NB4 (cell line): Measurements from ENCODE around the gene ZMYM2.

Experiments
- CTCF ChIP-seq: IDR thresholded peaks from one replicate; pipeline ENCODE4 v1.5.1; 2012; ENCODE audit warnings: low read depth, low read length
- MAX ChIP-seq: IDR thresholded peaks from 2 replicates; pipeline ENCODE4 v1.6.1; 2011; ENCODE audit warnings: low read depth, low read length
- MYC ChIP-seq: IDR thresholded peaks from 2 replicates; pipeline ENCODE4 v1.6.1; 2011; ENCODE audit warnings: low read depth, low read length
- POLR2A ChIP-seq: IDR thresholded peaks from 2 replicates; pipeline ENCODE4 v1.6.1; 2011; ENCODE audit warnings: mild to moderate bottlenecking; ENCODE audit not compliant: insufficient read length; ENCODE audit errors: extremely low read depth

- TF ChIP-seq CTCF, result no peak
- no peak for TF ChIP-seq MYC
- no peak for TF ChIP-seq MAX
- TF ChIP-seq POLR2A, result no peak
Observed at GRCh38 chr13:20019043-20019442, 60.5 kb downstream of the ZMYM2 start.
